ENCODE data around the gene TACR1. TPM values are rescaled to one million over a fixed set of nuclear protein-coding genes. Genes with fewer than 3 reads are reported as not detected.

The TACR1 gene
- total and polyA plus RNA-seq, 2 of the 4 experiments (the other 2 are of a cell fraction): under 0.01 to 0.09 TPM

DNA sequence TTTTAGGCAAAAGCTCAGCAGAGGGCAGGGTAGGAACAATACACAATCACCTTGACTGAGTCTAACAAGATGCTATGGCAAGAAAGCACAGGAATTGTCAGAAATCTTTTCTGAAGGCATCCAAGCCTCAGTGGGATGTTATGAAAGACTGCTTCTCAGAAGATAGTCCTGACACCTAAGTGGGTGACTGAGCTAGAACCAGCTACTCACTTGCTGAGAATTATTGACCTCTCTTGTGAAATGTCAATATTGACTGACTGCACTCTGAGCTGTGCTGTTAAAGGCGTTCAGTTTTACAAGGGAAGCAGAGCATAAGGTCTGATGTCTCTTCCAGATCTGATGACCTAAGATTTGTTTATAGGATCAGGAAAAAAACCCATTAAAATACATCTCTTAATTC is 46.1 kb downstream of the TACR1 start:
- no peak overlapping the region for H2AK9ac ChIP-seq (replicated peaks; ENCODE audit: low read depth, low read length, poor library complexity)
- H3K23ac ChIP-seq (ENCODE audit: low read depth, low read length): no peak overlapping the region
- no peak overlapping the region for H4K91ac ChIP-seq (ENCODE audit: insufficient read depth, low read depth, low read length)
- H3K18ac ChIP-seq (ENCODE audit: low read depth, low read length): no peak overlapping the region
- H2BK120ac ChIP-seq (ENCODE audit: low read depth, low read length): no peak overlapping the region
- H3K56ac ChIP-seq (ENCODE audit: extremely low read depth, insufficient read depth, low read length): no peak overlapping the region
- no peak overlapping the region for H4K8ac ChIP-seq (ENCODE audit: low read depth in 2 of 2, low read length in 2 of 2)
- H2BK20ac ChIP-seq (ENCODE audit: low read depth, low read length): no peak overlapping the region
- H3K4ac ChIP-seq (ENCODE audit: low read depth, low read length): no peak overlapping the region
- no peaks in the 10 kb centered on the region for H4K20me1 ChIP-seq (ENCODE audit: insufficient read depth, low read length)
- BruUV-seq (replicated peaks): no TSS peak
- POLR2A ChIA-PET (ENCODE audit: unreplicated experiment): no interaction called here
- no peak for DNase-seq
- intact Hi-C loops (cut with micrococcal nuclease): no loop called here
- no peak overlapping the region for H4K5ac ChIP-seq (ENCODE audit: low read depth, low read length)
- CTCF ChIA-PET: no interaction called here
- H3K79me1 ChIP-seq (ENCODE audit: low read depth in 1 of 2, low read length in 2 of 2): no peaks in the 10 kb centered on the region
- H3K9me3 ChIP-seq (ENCODE audit: control insufficient read depth, insufficient read depth, low read length): no peaks in the 10 kb centered on the region
- no peak overlapping the region for H3K4me2 ChIP-seq (ENCODE audit: low read depth, low read length)
- no peak for TF ChIP-seq CHD1 (IDR thresholded peaks at IDR 0.05; ENCODE audit: low read depth, low read length)
- TF ChIP-seq MAFK (IDR thresholded peaks at IDR 0.05; ENCODE audit: low read depth, low read length): no peak
- TF ChIP-seq FOS (IDR thresholded peaks at IDR 0.05; ENCODE audit: low read depth, low read length): no peak
- TF ChIP-seq RFX5 (IDR thresholded peaks at IDR 0.05; ENCODE audit: low read depth, low read length): no peak
- no peak for TF ChIP-seq CTCF (conservative IDR thresholded peaks at IDR 0.05; ENCODE audit: low read depth, low read length)
- no peak for TF ChIP-seq NFE2L2 (IDR thresholded peaks at IDR 0.05; ENCODE audit: low read depth, low read length)
- TF ChIP-seq RCOR1 (IDR thresholded peaks at IDR 0.05; ENCODE audit: insufficient replicate concordance, low read length): no peak
- no peak for TF ChIP-seq POLR2A (IDR thresholded peaks at IDR 0.05; ENCODE audit: low read depth, low read length)
- TF ChIP-seq BHLHE40 (IDR thresholded peaks at IDR 0.05; ENCODE audit: low read depth, low read length): no peak
- no peak for TF ChIP-seq CEBPB (IDR thresholded peaks at IDR 0.05; ENCODE audit: low read depth, low read length)
- TF ChIP-seq RAD21 (IDR thresholded peaks at IDR 0.05; ENCODE audit: low read length): no peak
- no peak for TF ChIP-seq ELK1 (IDR thresholded peaks at IDR 0.05; ENCODE audit: borderline replicate concordance, low read depth, low read length)
- TF ChIP-seq MAZ (IDR thresholded peaks at IDR 0.05; ENCODE audit: borderline replicate concordance, low read depth, low read length): no peak
- no peak for TF ChIP-seq USF2 (IDR thresholded peaks at IDR 0.05; ENCODE audit: low read depth, low read length)
- TF ChIP-seq SMC3 (IDR thresholded peaks at IDR 0.05; ENCODE audit: low read depth, low read length): no peak
- no peak for TF ChIP-seq MXI1 (IDR thresholded peaks at IDR 0.05; ENCODE audit: borderline replicate concordance, low read depth, low read length)
- no CpG with 5 or more reads among the region's 1 CpG for WGBS, 2 experiments (ENCODE audit: extremely low coverage in 2 of 2, insufficient read length in 1 of 2)
- H3K4me1 ChIP-seq (ENCODE audit: control insufficient read depth, insufficient read depth, low read length): no peaks in the 10 kb centered on the region
- H3K4me3 ChIP-seq (ENCODE audit: insufficient read depth, low read depth, low read length): no peak overlapping the region
- no peak overlapping the region for H2AK5ac ChIP-seq (ENCODE audit: low read depth, low read length)
- no peak overlapping the region for H3K27ac ChIP-seq (ENCODE audit: insufficient read depth, low read length)
- H2AFZ ChIP-seq (replicated peaks; ENCODE audit: low read length, poor library complexity): no peak overlapping the region
- dilution Hi-C loops (cut with HindIII; ENCODE audit: low sequenced_read_pairs, unreplicated experiment): no loop called here
- ATAC-seq (ENCODE audit: low read depth): no peak
- no peak overlapping the region for H2BK15ac ChIP-seq (ENCODE audit: low read depth, low read length)
- no peaks in the 10 kb centered on the region; the same call in 1 of the 2 replicates for H3K27me3 ChIP-seq (ENCODE audit: control insufficient read depth, insufficient read depth, low read length)
- in situ Hi-C loops (cut with MboI; ENCODE audit: low sequenced_read_pairs): no loop called here
- no peak overlapping the region for H2BK5ac ChIP-seq (ENCODE audit: low read depth, low read length, poor library complexity, severe bottlenecking)
- H3K9ac ChIP-seq (ENCODE audit: low read depth, low read length): no peak overlapping the region
- H3K36me3 ChIP-seq (ENCODE audit: control insufficient read depth, insufficient read depth, low read length): no peaks in the 10 kb centered on the region
- no peak overlapping the region for H3K14ac ChIP-seq (replicated peaks; ENCODE audit: low read depth, low read length)
- no peaks in the 10 kb centered on the region for H3K9me1 ChIP-seq (ENCODE audit: insufficient read depth, low read length)
